NCI-H146 treated with DMSO at 0.1 percent for 48 hours (cell line): ENCODE measurements around the gene SLC35F3.

ENCODE experiments used
- DNase-seq: peaks from one replicate; lab custom pipeline; 2025; ENCODE audit not compliant: unreplicated experiment; lab: John Stamatoyannopoulos, UW

SLC35F3 gene

GRCh38 chr1:234022302-234022701 lies 117.8 kb downstream of the SLC35F3 start:
- no peak for DNase-seq

DNA sequence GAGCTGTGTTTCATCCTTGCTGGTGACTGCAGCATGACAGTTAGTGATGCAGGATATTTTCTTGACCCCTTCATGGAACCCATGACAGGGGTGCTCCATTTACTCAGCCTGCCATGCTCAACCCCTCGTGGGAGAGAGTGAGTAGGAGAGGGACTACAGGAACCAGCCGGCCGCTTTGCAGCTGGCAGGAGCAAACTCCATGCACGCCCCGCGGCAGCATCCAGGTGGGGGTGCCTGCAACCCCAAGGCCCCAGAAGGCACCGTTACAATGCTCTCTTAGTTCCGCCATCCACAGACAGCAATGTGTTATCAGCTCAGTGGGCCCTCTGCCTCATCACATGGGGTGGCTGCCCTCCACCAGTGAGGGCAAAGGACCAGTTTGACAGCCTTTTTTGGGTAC lies 135.1 kb downstream of the SLC35F3 start:
- no peak for DNase-seq

DNA sequence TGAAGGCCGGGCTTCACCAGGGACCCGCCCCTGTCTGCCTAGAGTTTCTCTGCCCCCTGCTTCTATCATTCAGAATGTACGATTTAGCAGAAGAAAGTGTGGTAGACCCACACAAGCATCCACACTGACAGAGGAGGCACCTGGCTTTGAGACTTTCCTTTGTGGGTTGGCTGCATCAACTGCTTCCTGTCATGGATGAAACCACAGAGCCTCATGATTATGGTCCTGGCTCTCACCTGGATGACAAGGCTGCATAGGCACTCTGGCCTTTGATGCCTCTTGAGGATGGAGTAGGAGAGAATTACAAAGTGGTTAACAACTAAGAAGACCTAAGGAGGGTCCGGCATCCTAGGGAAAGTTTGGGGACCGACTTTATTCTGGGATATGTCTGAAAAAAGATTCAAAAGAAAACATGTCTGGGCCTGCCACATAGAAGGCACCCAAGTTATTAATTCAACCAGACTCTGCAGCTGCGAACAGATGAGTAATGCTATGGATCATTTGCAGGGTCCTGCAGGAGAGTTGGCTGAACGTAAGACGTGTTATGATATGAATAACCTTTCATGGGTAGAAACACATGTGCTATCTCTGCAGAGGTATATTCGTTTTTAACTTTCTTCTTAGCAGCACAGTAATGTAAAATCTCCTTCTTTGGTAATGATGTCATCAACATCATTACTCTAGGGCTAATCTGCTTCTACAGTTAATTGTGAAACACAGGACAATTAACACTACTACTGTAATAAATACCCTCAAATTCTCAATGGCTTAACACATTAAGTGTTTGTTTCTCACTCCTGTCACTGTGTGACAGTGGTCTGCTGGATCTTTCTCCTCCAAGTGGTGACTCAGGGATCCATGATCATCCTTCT lies 136.2 kb downstream of the SLC35F3 start:
- DNase-seq: no peak

- no peak for DNase-seq
Observed at GRCh38 chr1:234044079-234044478, 139.6 kb downstream of the SLC35F3 start.

- DNase-seq: no peak
Observed at GRCh38 chr1:234047123-234047522, 142.6 kb downstream of the SLC35F3 start.

- no peak for DNase-seq
Observed at GRCh38 chr1:234062166-234062565, 157.7 kb downstream of the SLC35F3 start.

DNA sequence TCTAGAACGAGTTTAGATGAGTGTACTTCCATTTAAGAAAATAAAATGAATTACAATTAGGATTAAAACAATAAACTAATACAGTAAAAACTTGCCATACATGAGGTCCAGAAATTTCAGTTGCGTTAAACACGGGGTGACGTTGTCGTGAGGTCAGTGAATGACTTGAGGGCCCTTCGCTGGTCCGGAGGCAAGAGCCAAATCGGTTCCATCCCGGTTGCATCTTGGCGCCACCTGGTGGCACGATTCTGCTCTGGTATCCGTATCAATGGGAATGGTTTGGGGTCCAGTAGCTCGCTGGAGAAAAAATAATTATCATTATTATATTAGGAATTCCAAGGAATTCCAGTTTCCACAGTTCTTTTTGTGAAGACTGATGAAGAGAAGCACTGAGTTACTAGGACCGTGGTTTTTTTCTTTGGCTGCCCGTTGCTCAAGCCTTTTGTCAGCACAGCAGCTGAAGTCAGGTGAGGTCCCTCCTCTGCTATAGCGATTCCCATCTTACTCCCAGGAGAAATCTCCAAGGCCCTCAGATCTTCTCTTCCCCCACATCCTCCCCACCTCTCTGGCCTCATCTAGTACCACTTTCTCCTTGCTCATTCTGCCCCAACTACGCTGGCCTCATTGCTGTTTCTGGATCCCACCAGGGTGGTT lies 161.4 kb downstream of the SLC35F3 start:
- DNase-seq: peak; percentile 15

- no peak for DNase-seq
Observed at GRCh38 chr1:234067581-234068337, 163.3 kb downstream of the SLC35F3 start.

DNA sequence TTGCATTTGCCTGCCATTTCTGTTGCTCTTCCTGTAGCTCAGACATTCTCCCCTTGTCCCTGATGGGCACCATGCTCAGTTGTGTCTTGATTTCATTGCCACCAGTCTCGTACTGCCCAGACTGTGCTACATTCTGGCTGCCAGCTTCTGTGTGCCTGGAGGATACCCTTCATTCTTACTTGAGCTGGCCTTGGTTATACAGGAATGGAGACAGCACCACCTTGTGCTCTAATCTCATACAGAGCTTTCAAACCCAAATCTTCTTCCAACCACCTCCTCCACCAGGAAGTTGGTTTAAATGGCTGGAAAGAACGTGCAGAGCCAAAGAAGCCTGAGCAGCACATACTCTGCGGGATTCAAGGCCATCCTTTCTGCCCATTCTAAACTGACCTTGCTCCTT lies 165.3 kb downstream of the SLC35F3 start:
- DNase-seq: no peak

- no peak for DNase-seq
Observed at GRCh38 chr1:234072793-234073192, 168.3 kb downstream of the SLC35F3 start.

GRCh38 chr1:234078143-234078542 lies 173.7 kb downstream of the SLC35F3 start:
- DNase-seq: no peak

DNA sequence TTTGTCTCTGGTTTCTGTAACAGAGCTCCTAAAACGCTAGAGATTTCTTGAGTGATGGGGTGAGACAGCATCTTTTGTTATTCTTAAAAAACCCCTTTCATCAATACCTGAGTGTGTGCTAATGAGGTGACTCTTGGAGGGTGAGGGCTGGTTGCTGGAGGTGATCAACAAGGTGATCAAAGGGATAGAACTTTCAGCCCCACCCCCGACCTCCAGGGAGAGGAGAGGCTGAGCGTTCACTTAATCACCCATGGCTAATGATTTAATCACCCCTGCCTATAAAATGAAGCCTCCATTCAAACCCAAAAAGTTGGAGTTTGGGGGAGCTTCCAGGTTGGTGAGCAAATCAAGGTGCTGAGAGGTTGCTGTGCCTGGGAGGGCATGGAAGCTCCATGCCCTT lies 175.4 kb downstream of the SLC35F3 start:
- DNase-seq: no peak

DNA sequence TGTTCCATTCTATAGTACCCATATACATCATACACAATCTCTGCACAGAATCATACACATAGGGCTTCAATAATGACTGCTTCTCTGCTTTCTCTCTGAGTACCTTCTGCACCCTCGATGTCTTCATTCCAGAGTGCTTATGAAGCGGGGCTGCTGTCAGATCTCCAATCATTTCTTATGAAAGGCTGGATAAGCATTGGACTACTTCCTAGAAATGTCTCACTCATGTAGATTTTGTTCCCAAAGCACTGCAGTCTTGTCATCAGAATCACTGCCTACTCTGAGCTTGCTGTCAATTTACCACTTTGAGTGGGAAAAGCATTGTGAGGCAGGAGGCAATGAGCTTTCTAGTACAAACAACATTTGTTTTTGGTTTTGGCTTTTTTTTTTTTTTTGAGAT lies 179.0 kb downstream of the SLC35F3 start:
- no peak for DNase-seq

- no peak for DNase-seq
Observed at GRCh38 chr1:234089396-234089795, 184.9 kb downstream of the SLC35F3 start.

DNA sequence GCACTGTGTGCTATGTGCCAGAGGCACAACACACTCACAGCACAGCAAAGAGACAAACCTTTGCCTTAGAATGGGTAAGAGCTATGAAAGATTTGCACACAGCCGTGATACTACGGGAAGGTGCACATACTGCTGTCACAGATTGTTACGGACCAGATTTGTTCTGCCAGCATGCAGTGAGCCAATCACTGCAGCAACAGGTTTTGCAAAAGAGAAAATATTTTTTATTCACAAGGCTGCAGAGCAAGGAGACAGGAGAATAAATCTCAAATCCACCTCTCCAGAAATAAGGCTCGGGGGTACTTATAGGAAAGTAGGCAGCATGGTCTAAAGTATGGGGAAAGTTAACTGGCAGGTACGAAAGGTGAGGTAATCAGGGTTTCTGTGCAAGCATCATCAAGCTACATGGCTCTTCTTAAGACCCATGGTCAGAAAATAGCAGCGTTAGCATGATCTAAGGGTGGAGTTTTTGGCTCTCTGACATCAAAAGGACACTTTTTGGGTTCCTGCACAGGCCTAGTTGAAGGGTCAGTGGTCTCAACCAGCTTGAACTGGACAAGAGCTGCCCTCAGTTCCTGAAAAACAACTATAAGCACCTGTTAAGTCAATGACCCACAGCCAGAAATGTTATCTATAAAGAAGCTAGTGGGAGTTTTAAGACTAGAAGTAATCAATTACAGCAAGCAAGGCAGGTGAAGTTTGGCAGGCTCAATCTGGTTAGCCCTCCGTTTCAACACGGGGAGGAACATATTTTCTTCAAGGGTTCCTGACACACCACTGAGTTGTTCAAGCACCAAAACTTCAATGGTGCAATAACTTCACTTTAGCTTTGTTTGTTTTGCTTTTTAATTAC lies 186.0 kb downstream of the SLC35F3 start:
- no peak for DNase-seq

- no peak for DNase-seq
Observed at GRCh38 chr1:234091065-234091401, 186.6 kb downstream of the SLC35F3 start.

DNA sequence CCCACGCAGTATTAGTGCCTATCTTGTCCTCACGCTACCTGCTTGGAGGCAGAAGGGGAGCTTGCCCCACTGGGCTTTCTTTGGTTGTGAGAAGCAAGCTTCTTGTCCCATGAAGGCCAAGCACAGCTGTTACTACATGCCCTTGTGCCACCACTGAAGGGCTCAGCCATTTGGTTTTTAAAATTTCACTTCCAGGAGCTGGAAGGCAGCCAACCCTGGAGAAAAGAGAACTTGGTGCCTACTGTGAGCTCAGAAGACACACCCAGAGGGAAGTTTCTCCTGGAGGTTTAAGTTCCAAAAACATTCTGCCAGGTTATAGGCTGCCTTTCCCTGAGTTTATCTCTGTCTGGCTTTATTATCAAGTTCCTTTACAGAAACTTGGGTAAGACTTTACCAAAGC lies 187.4 kb downstream of the SLC35F3 start:
- no peak for DNase-seq

DNA sequence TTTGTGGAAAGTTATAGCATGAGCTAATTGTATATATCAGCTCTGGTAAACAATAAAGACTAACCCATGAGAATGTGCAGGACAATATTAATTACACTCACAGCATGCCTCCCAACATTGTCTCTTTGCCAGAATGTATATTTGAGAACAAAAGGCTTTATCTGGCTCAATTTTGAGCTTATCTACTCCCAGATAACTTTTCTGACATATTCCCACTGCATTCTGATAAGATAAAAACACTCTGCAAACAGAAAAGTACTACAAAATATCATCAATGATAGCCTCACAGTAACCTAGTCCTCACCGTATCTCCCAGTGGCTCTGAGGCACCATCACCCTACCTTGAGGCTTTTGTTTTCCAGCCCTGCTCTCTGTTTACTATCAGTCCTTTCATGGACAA lies 188.6 kb downstream of the SLC35F3 start:
- DNase-seq: no peak

- DNase-seq: no peak
Observed at GRCh38 chr1:234093741-234094140, 189.3 kb downstream of the SLC35F3 start.

DNA sequence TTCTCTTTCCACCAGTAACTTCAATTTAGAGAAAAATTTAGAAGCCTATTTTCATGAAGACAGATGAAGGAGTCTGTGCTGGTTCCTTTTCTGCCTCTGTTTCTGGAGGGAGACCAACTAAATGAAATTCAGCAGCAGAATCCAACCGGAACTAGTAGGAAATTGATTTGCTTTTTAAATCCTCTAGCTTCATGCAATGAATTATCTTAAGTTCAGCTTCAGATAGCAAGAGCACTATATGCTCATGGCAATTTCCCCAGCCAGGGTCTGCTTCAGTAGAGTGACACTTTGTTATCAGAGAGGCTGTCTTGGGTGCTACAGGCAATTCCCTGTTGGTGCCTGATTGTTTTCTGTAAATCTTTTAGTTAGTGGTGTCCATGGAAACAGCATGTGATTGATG lies 189.7 kb downstream of the SLC35F3 start:
- DNase-seq: no peak

DNA sequence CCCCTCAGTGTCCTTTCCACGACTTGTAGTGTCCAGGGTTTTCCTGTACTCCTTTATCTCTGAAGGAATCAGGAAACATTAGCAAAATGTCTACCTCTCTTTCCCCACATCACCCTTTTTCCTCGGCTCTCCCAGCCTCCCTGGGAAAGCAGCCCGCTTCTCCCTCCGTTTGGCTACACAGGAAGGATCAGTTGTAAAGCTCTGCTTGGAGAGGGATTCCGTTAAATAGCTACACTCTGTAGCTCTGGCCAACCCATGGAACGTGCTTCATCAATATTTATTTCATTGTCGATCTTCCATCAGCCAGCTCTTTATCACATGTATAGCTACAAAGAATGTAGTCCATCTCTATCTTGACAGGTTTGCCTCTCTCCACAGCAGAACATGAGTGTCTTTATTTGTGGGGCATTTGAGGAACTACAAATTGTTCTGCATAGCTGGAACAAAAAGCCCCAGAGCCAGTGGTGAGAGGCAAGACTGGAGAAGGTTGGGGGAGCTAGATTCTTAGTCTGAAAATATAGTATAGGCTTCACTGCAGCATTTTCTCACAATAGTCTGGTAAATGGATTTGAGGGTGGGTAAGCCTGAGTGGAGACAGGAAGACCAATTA lies 191.8 kb downstream of the SLC35F3 start:
- DNase-seq: no peak
